Liver (tissue), 9 donors: ENCODE results near the gene OR2J3. TPM values are rescaled to one million over a fixed set of nuclear protein-coding genes. Genes with fewer than 3 reads are reported as not detected.

ENCODE experiments used
- DNase-seq: peaks from one replicate; pipeline ENCODE4 v3.0.0-alpha.2; 2017; ENCODE audit warnings: low spot score
- H3K27ac ChIP-seq, 2 donors: one replicate each; pipeline ENCODE4 v1.7.0; 2013; ENCODE audit warnings: inconsistent platforms in 2 of 2, low read length in 2 of 2, control low read depth in 1 of 2, low read depth in 1 of 2, mild to moderate bottlenecking in 1 of 2
- H3K27me3 ChIP-seq, 4 donors: one replicate each; pipeline versions ENCODE4 v1.6.1 to v1.7.0; 2013; ENCODE audit warnings: low read length in 3 of 4, inconsistent platforms in 1 of 4, mild to moderate bottlenecking in 1 of 4, moderate library complexity in 1 of 4; ENCODE audit not compliant: control insufficient read depth in 4 of 4, insufficient read depth in 4 of 4
- H3K36me3 ChIP-seq, 4 donors: one replicate each; pipeline versions ENCODE4 v1.6.1 to v1.7.0; 2013; ENCODE audit warnings: low read length in 3 of 4, mild to moderate bottlenecking in 3 of 4, low read depth in 1 of 4, moderate library complexity in 1 of 4; ENCODE audit not compliant: control insufficient read depth in 4 of 4, insufficient read depth in 3 of 4
- H3K4me1 ChIP-seq, 4 donors: one replicate each; pipeline versions ENCODE4 v1.6.1 to v1.7.0; 2013; ENCODE audit warnings: low read length in 3 of 4, mild to moderate bottlenecking in 3 of 4, moderate library complexity in 1 of 4; ENCODE audit not compliant: control insufficient read depth in 4 of 4, insufficient read depth in 4 of 4
- H3K4me3 ChIP-seq, 3 donors: one replicate each; pipeline versions ENCODE4 v1.6.1 to v1.7.0; 2013; ENCODE audit warnings: low read length in 3 of 3, control low read depth in 1 of 3, low read depth in 1 of 3, mild to moderate bottlenecking in 1 of 3
- H3K9ac ChIP-seq, 2 donors: one replicate each; pipeline ENCODE4 v1.7.0; 2013; ENCODE audit warnings: low read length in 2 of 2, mild to moderate bottlenecking in 2 of 2, moderate library complexity in 2 of 2, control low read depth in 1 of 2, low read depth in 1 of 2
- H3K9me3 ChIP-seq, 4 donors: one replicate each; pipeline versions ENCODE4 v1.6.1 to v1.7.0; 2013; ENCODE audit warnings: low read length in 3 of 4; ENCODE audit not compliant: control insufficient read depth in 4 of 4
- EGR1 ChIP-seq, 2 donors: IDR thresholded peaks; 2 replicates each; pipeline ENCODE4 v1.6.1; 2016 to 2018; ENCODE audit warnings: antibody characterized with exemption in 2 of 2, low read depth in 2 of 2
- FOXA1 ChIP-seq: IDR thresholded peaks from 2 replicates; pipeline ENCODE4 v1.6.1; 2016; ENCODE audit warnings: antibody characterized with exemption
- FOXA2 ChIP-seq: IDR thresholded peaks from 2 replicates; pipeline ENCODE4 v1.6.1; 2016; ENCODE audit warnings: antibody characterized with exemption
- GABPA ChIP-seq, 2 donors: IDR thresholded peaks in 1 of 2; conservative IDR thresholded peaks in 1 of 2; 2 replicates each; pipeline ENCODE4 v1.6.1; 2016; ENCODE audit warnings: antibody characterized with exemption in 2 of 2, mild to moderate bottlenecking in 1 of 2, moderate library complexity in 1 of 2
- HNF4A ChIP-seq, 2 donors: conservative IDR thresholded peaks; 2 replicates each; pipeline ENCODE4 v1.6.1; 2016; ENCODE audit warnings: antibody characterized with exemption in 2 of 2, mild to moderate bottlenecking in 2 of 2
- HNF4G ChIP-seq: IDR thresholded peaks from 2 replicates; pipeline ENCODE4 v1.6.1; 2016; ENCODE audit warnings: antibody characterized with exemption
- JUND ChIP-seq, 2 donors: IDR thresholded peaks; 2 replicates each; pipeline ENCODE4 v1.6.1; 2016; ENCODE audit warnings: antibody characterized with exemption in 2 of 2
- NR2F2 ChIP-seq: IDR thresholded peaks from 2 replicates; pipeline ENCODE4 v1.6.1; 2016; ENCODE audit warnings: antibody characterized with exemption
- RAD21 ChIP-seq, 2 donors: IDR thresholded peaks; 2 replicates each; pipeline ENCODE4 v1.6.1; 2016; ENCODE audit warnings: antibody characterized with exemption in 2 of 2, mild to moderate bottlenecking in 2 of 2
- RXRA ChIP-seq, 2 donors: IDR thresholded peaks; 2 replicates each; pipeline ENCODE4 v1.6.1; 2017 to 2018; ENCODE audit warnings: antibody characterized with exemption in 2 of 2, mild to moderate bottlenecking in 1 of 2
- SP1 ChIP-seq: IDR thresholded peaks from 2 replicates; pipeline ENCODE4 v1.6.1; 2018; ENCODE audit warnings: antibody characterized with exemption, mild to moderate bottlenecking
- YY1 ChIP-seq: IDR thresholded peaks from 2 replicates; pipeline ENCODE4 v1.6.1; 2016; ENCODE audit warnings: antibody characterized with exemption, mild to moderate bottlenecking
- WGBS: extraction: QIAGEN DNeasy Blood & Tissue Kit; methylation state at CpG from one replicate; pipeline ENCODE4 v1.1.7; 2013; 5-methylcytosine and 5-hydroxymethylcytosine counted together
- polyA plus RNA-seq, 2 donors: library from polyadenylated mRNA; stranded (reverse) in 1 of 2; unstranded in 1 of 2; fragments of 200-250 nt in 1 of 2; fragments of >200 nt in 1 of 2; fragmentation: Nextera tagmentation in 1 of 2; extraction: Ambion mirVana in 1 of 2; gene quantifications; one replicate each; pipeline versions ENCODE4 v1.2.1 to v1.2.3, GENCODE V29; 2013 to 2015
- total RNA-seq, 2 donors: library from RNA; depleted of rRNA; stranded (reverse); fragments of >200 nt; gene quantifications; one replicate each; pipeline ENCODE4 v1.2.3, GENCODE V29; 2014
- TF ChIP-seq, protein P1 (sequence below): IDR thresholded peaks from 2 replicates; pipeline ENCODE4 v1.6.1; 2016; ENCODE audit warnings: antibody characterized with exemption, mild to moderate bottlenecking
- TF ChIP-seq, protein P2 (sequence below): IDR thresholded peaks from 2 replicates; pipeline ENCODE4 v1.6.1; 2016; ENCODE audit warnings: antibody characterized with exemption
- TF ChIP-seq, protein P3 (sequence below): fragments of 150-350 bp; IDR thresholded peaks from 2 replicates; pipeline ENCODE4 v1.5.1; 2017; ENCODE audit warnings: improper control_type of control experiment, low read depth, low read length; ENCODE audit not compliant: missing input control
- TF ChIP-seq, protein P4 (sequence below): IDR thresholded peaks from 2 replicates; pipeline ENCODE4 v1.6.1; 2016; ENCODE audit warnings: antibody characterized with exemption
- TF ChIP-seq, protein P5 (sequence below): IDR thresholded peaks from 2 replicates; pipeline ENCODE4 v1.6.1; 2016; ENCODE audit warnings: antibody characterized with exemption
- donor health status: healthy.
- donor health status: healthy.
- donor health status: healthy.
- donor health status: healthy.
- donor health status: healthy.

OR2J3 gene
- total and polyA plus RNA-seq, 4 donors, result 0.14 TPM; not detected in 3

DNA sequence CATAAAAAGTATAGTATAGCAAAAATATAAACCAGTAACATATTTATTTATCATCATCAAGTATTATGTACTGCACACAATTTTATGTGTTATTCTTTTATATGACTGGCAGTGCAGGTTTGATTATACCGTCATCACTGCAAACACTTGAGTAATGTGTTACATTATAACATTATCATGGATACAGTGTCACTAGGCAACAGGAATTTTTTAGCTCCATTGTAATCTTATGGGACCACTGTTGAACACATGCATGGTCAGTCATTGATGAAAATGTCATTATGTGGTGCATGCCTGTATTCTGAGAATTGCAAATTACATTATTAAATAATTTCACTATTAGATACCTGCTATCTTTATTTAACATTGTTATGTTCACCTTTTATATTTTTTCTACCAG, 33.7 kb downstream of the OR2J3 start:
- no peak for DNase-seq
- Histone ChIP-seq H3K36me3 (no peaks in the 10 kb centered on the region), H3K9ac (no peak overlapping the region), H3K27ac (no peak overlapping the region), H3K9me3 (no peaks in the 10 kb centered on the region), H3K4me1 (no peaks in the 10 kb centered on the region), H3K27me3 (no peaks in the 10 kb centered on the region), H3K4me3 (no peak overlapping the region)
- TF ChIP-seq, protein P1, sequence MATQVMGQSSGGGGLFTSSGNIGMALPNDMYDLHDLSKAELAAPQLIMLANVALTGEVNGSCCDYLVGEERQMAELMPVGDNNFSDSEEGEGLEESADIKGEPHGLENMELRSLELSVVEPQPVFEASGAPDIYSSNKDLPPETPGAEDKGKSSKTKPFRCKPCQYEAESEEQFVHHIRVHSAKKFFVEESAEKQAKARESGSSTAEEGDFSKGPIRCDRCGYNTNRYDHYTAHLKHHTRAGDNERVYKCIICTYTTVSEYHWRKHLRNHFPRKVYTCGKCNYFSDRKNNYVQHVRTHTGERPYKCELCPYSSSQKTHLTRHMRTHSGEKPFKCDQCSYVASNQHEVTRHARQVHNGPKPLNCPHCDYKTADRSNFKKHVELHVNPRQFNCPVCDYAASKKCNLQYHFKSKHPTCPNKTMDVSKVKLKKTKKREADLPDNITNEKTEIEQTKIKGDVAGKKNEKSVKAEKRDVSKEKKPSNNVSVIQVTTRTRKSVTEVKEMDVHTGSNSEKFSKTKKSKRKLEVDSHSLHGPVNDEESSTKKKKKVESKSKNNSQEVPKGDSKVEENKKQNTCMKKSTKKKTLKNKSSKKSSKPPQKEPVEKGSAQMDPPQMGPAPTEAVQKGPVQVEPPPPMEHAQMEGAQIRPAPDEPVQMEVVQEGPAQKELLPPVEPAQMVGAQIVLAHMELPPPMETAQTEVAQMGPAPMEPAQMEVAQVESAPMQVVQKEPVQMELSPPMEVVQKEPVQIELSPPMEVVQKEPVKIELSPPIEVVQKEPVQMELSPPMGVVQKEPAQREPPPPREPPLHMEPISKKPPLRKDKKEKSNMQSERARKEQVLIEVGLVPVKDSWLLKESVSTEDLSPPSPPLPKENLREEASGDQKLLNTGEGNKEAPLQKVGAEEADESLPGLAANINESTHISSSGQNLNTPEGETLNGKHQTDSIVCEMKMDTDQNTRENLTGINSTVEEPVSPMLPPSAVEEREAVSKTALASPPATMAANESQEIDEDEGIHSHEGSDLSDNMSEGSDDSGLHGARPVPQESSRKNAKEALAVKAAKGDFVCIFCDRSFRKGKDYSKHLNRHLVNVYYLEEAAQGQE, result no peak
- TF ChIP-seq, protein P2, sequence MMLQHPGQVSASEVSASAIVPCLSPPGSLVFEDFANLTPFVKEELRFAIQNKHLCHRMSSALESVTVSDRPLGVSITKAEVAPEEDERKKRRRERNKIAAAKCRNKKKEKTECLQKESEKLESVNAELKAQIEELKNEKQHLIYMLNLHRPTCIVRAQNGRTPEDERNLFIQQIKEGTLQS, result no peak
- TF ChIP-seq SP1, result no peak
- TF ChIP-seq RAD21 (IDR thresholded peaks at IDR 0.05), result no peak
- no peak for TF ChIP-seq JUND (IDR thresholded peaks at IDR 0.05)
- no peak for TF ChIP-seq RXRA (IDR thresholded peaks at IDR 0.05)
- TF ChIP-seq HNF4G, result no peak
- no peak for TF ChIP-seq GABPA (IDR thresholded peaks at IDR 0.05 in 1 of 2, conservative IDR thresholded peaks at IDR 0.05 in 1 of 2)
- no peak for TF ChIP-seq FOXA2
- no peak for TF ChIP-seq EGR1 (IDR thresholded peaks at IDR 0.05; ENCODE audit: low read depth in 2 of 2)
- no peak for TF ChIP-seq YY1
- TF ChIP-seq, protein P3, sequence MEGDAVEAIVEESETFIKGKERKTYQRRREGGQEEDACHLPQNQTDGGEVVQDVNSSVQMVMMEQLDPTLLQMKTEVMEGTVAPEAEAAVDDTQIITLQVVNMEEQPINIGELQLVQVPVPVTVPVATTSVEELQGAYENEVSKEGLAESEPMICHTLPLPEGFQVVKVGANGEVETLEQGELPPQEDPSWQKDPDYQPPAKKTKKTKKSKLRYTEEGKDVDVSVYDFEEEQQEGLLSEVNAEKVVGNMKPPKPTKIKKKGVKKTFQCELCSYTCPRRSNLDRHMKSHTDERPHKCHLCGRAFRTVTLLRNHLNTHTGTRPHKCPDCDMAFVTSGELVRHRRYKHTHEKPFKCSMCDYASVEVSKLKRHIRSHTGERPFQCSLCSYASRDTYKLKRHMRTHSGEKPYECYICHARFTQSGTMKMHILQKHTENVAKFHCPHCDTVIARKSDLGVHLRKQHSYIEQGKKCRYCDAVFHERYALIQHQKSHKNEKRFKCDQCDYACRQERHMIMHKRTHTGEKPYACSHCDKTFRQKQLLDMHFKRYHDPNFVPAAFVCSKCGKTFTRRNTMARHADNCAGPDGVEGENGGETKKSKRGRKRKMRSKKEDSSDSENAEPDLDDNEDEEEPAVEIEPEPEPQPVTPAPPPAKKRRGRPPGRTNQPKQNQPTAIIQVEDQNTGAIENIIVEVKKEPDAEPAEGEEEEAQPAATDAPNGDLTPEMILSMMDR, result no peak
- TF ChIP-seq HNF4A (conservative IDR thresholded peaks at IDR 0.05), result no peak
- TF ChIP-seq, protein P4, sequence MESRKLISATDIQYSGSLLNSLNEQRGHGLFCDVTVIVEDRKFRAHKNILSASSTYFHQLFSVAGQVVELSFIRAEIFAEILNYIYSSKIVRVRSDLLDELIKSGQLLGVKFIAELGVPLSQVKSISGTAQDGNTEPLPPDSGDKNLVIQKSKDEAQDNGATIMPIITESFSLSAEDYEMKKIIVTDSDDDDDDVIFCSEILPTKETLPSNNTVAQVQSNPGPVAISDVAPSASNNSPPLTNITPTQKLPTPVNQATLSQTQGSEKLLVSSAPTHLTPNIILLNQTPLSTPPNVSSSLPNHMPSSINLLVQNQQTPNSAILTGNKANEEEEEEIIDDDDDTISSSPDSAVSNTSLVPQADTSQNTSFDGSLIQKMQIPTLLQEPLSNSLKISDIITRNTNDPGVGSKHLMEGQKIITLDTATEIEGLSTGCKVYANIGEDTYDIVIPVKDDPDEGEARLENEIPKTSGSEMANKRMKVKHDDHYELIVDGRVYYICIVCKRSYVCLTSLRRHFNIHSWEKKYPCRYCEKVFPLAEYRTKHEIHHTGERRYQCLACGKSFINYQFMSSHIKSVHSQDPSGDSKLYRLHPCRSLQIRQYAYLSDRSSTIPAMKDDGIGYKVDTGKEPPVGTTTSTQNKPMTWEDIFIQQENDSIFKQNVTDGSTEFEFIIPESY, result no peak
- 91% methylated on average over 1 of the region's 1 CpG for WGBS

DNA sequence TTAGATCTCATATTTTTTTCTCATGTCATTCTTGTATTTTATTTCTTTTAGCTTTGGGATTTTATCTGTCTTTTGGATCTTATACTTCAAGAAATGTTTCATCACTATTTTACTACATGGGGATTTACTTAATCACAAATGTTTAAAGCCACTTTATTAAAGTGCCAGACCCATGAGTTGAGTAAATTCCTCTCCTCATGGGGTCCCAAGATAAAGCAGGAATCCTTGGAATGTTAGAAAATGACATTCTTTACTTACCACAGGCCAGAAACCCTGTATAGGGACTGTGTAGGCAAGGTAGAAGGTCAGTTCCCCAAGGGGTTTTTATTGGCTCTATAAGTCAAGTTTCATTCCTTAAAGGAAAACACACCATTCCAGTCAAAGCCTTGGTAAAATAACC, 34.5 kb downstream of the OR2J3 start:
- no peak for DNase-seq
- Histone ChIP-seq H3K4me3 (no peak overlapping the region), H3K36me3 (no peaks in the 10 kb centered on the region), H3K9me3 (no peaks in the 10 kb centered on the region), H3K27me3 (no peaks in the 10 kb centered on the region), H3K9ac (no peak overlapping the region), H3K27ac (no peak overlapping the region), H3K4me1 (no peaks in the 10 kb centered on the region)
- TF ChIP-seq EGR1 (IDR thresholded peaks at IDR 0.05; ENCODE audit: low read depth in 2 of 2) (no peak), SP1 (no peak), RAD21 (IDR thresholded peaks at IDR 0.05) (no peak), RXRA (IDR thresholded peaks at IDR 0.05) (no peak), HNF4G (no peak), JUND (IDR thresholded peaks at IDR 0.05) (no peak), NR2F2 (no peak), HNF4A (conservative IDR thresholded peaks at IDR 0.05) (no peak), FOXA2 (no peak), FOXA1 (no peak), YY1 (no peak)
- TF ChIP-seq, protein P1, result no peak
- TF ChIP-seq, protein P5, sequence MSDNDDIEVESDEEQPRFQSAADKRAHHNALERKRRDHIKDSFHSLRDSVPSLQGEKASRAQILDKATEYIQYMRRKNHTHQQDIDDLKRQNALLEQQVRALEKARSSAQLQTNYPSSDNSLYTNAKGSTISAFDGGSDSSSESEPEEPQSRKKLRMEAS, result no peak
- TF ChIP-seq, protein P4, result no peak
- TF ChIP-seq, protein P2, result no peak
